Measurements from ENCODE around the gene SETD9. TPM values are rescaled to one million over a fixed set of nuclear protein-coding genes. Genes with fewer than 3 reads are reported as not detected.

The SETD9 gene
- total and polyA plus RNA-seq, 9 of the 15 experiments (the other 6 are each of a cell fraction or from before 2014, with no cell fraction given): 10.8 to 32.6 (median 19.8) TPM

DNA sequence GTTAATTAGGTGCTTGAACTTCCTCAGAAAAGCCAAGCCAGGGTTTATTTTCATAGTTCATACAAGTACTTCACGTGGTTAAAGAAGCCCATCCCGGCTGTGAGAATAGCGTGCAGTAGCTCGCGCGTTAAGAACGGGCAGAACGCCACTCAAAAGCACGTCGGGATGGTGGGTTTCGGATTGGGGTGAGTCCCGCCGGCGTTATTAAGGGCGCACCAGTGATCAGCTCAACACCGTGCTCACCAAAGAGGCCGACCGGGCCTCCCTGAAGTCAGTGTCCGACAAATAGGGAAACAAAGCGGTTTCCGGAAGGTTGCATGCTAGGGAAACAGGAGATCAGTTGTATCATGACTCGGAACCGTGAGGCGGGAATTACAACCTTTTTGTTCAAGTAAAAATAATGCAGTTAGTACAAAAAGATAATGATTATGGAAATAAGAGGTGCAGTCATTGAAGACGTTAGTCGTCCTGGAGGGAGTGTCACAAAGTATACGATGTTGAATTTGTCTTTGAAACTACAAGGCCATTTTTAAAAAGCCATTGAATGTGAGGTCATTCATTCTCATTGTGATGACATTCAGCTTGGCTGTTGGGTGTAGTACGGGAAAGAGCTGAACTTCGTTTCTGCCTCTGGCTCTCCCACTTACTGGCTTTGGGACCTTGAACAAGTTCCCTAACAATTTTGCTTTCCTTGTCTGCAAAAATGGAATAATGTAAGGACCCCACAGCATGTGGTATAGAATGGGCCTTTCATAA is 992 bp downstream of the SETD9 start (continued):
- TF ChIP-seq EZH2 (IDR thresholded peaks at IDR 0.05; ENCODE audit: borderline replicate concordance, low read depth, low read length) (no peak), CXXC5 (CRISPR knock-in tag; IDR thresholded peaks at IDR 0.05) (peak; percentile 48; the same call in 1 of the 2 replicates), RBM39 (optimal IDR thresholded peaks at IDR 0.05; ENCODE audit: low read depth, low read length) (peak; percentile 3), RUNX1 (IDR thresholded peaks at IDR 0.05; ENCODE audit: low read depth) (no peak), PKNOX1 (IDR thresholded peaks at IDR 0.05) (peak; percentile 38; the same call in 1 of the 2 replicates)

- CTCF ChIA-PET (ENCODE audit: low intra/inter-chr PET ratio): no interaction called here
- H3K4me2 ChIP-seq (ENCODE audit: insufficient read depth, low read length): no peak overlapping the region
- TF ChIP-seq SP1 (CRISPR knock-in tag; IDR thresholded peaks at IDR 0.05): no peak
- TF ChIP-seq PTBP1 (IDR thresholded peaks at IDR 0.05; ENCODE audit: low read depth, low read length): no peak
- no peak for TF ChIP-seq SETDB1 (IDR thresholded peaks at IDR 0.05; ENCODE audit: low read length)
- TF ChIP-seq SMARCA4 (IDR thresholded peaks at IDR 0.05): no peak
- TF ChIP-seq, protein P1, sequence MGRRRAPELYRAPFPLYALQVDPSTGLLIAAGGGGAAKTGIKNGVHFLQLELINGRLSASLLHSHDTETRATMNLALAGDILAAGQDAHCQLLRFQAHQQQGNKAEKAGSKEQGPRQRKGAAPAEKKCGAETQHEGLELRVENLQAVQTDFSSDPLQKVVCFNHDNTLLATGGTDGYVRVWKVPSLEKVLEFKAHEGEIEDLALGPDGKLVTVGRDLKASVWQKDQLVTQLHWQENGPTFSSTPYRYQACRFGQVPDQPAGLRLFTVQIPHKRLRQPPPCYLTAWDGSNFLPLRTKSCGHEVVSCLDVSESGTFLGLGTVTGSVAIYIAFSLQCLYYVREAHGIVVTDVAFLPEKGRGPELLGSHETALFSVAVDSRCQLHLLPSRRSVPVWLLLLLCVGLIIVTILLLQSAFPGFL (CRISPR knock-in tag; IDR thresholded peaks at IDR 0.05): no peak
- H3K9me1 ChIP-seq (ENCODE audit: control insufficient read depth, insufficient read depth, low read length): no peaks in the 10 kb centered on the region
- H3K9me3 ChIP-seq (replicated peaks; ENCODE audit: control insufficient read depth, insufficient read depth, low read depth, low read length): no peaks in the 10 kb centered on the region
- H3K36me3 ChIP-seq (ENCODE audit: control insufficient read depth, insufficient read depth, low read length): peaks cover 10% of the 10 kb centered on the region; the same call in 2 of the 3 replicates
- no peak overlapping the region for H3K27ac ChIP-seq (ENCODE audit: extremely low read depth, low read depth, low read length)
- H2AFZ ChIP-seq (ENCODE audit: low read depth, low read length): no peak overlapping the region
- no peak overlapping the region for H3K9ac ChIP-seq (ENCODE audit: insufficient read depth in 1 of 2, low read depth in 2 of 2, low read length in 2 of 2)
- peaks cover 0 to 7% of the 10 kb centered on the region in 2 experiments; a peak in 3 of 5 replicates for H3K4me1 ChIP-seq (replicated peaks in 1 of 2; ENCODE audit: control insufficient read depth in 2 of 2, insufficient read depth in 2 of 2, low read length in 2 of 2)
- POLR2A ChIA-PET: interaction anchor here (0.7 to 0.9 kb wide), 2 partner anchors 9 to 13 kb away, joined by 4 read pairs; no protein-coding TSS in a partner anchor
- in situ Hi-C loops (cut with MboI): no loop called here
- H3K27me3 ChIP-seq (ENCODE audit: control insufficient read depth in 2 of 2, insufficient read depth in 2 of 2, low read length in 2 of 2): no peaks in the 10 kb centered on the region
- ATAC-seq (no peak), FAIRE-seq (no peak), DNase-seq (ENCODE audit: extremely low read depth in 1 of 4, low spot score in 3 of 4) (no peak)
- no peaks in the 10 kb centered on the region for H4K20me1 ChIP-seq (replicated peaks; ENCODE audit: control insufficient read depth, insufficient read depth, low read length)
- no peak overlapping the region for H3K4me3 ChIP-seq
- intact Hi-C loops (cut with micrococcal nuclease): no loop called here
- WGBS (ENCODE audit: insufficient coverage, low coverage, missing lambda C conversion rate): 84% methylated on average over 3 of the region's 3 CpGs
- H3K79me2 ChIP-seq (ENCODE audit: control insufficient read depth, insufficient read depth, low read length): peaks cover 14% of the 10 kb centered on the region; the same call in 2 of the 3 replicates
- no TSS peak for BruUV-seq (replicated peaks)
Measured at GRCh38 chr5:56913766-56914165, 4.4 kb downstream of the SETD9 start.

Data from K562 (cell line).